ENCODE results near the gene NXPH2.

- no peak for TF ChIP-seq TAF1 (IDR thresholded peaks at IDR 0.05; ENCODE audit: low read depth, low read length)
- TF ChIP-seq POLR2A (IDR thresholded peaks at IDR 0.05; ENCODE audit: low read depth, low read length): no peak
- no peak for TF ChIP-seq POLR2AphosphoS5 (IDR thresholded peaks at IDR 0.05; ENCODE audit: low read depth, low read length)
Measured at GRCh38 chr2:138823666-138824065, 43.5 kb upstream of the NXPH2 start.
